OCI-LY1 (cell line): ENCODE measurements around the gene GRK6.

Source experiments
- H2AFZ ChIP-seq: fragments of 200-600 bp; sonication (generic), shearing (Covaris generic); 2 replicates; pipeline ENCODE4 v1.6.0; 2014; ENCODE audit warnings: antibody characterized with exemption, mild to moderate bottlenecking, low read length
- H3F3A ChIP-seq: fragments of 200-600 bp; sonication (generic), shearing (Covaris generic); 2 replicates; pipeline ENCODE4 v1.6.0; 2014; ENCODE audit warnings: mild to moderate bottlenecking, antibody characterized with exemption, low read length, moderate library complexity; ENCODE audit not compliant: insufficient read depth
- H3K27ac ChIP-seq: fragments of 200-600 bp; sonication (generic); 2 replicates; pipeline ENCODE4 v1.5.1; 2014; ENCODE audit warnings: low read length, mixed run types, mild to moderate bottlenecking, low read depth; ENCODE audit not compliant: poor library complexity, severe bottlenecking
- H3K27me3 ChIP-seq: fragments of 200-600 bp; sonication (generic); 2 replicates; pipeline ENCODE4 v1.6.0; 2014; ENCODE audit warnings: antibody characterized with exemption, mild to moderate bottlenecking, low read length, moderate library complexity; ENCODE audit not compliant: insufficient read depth
- H3K36me3 ChIP-seq: fragments of 200-600 bp; sonication (generic); 2 replicates; pipeline ENCODE4 v1.6.1; 2014; ENCODE audit warnings: mild to moderate bottlenecking, antibody characterized with exemption, low read length, moderate library complexity, mixed read lengths; ENCODE audit not compliant: insufficient read depth
- H3K4me1 ChIP-seq: fragments of 200-600 bp; sonication (generic); 2 replicates; pipeline ENCODE4 v1.5.1; 2014; ENCODE audit warnings: mild to moderate bottlenecking, low read length, moderate library complexity; ENCODE audit not compliant: insufficient read depth, severe bottlenecking
- H3K4me2 ChIP-seq: fragments of 200-600 bp; sonication (generic), shearing (Covaris generic); 2 replicates; pipeline ENCODE4 v1.6.1; 2014; ENCODE audit warnings: low read length
- H3K4me3 ChIP-seq: fragments of 200-600 bp; sonication (generic); 2 replicates; pipeline ENCODE4 v1.5.1; 2014; ENCODE audit warnings: low read length, low read depth, mild to moderate bottlenecking, mixed read lengths; ENCODE audit not compliant: poor library complexity, severe bottlenecking
- H3K79me2 ChIP-seq: fragments of 200-600 bp; shearing (Covaris generic); 2 replicates; pipeline ENCODE4 v1.6.1; 2016; ENCODE audit warnings: mixed run types, low read length, mixed read lengths; ENCODE audit not compliant: insufficient read depth
- H3K9ac ChIP-seq: fragments of 200-600 bp; sonication (generic), shearing (Covaris generic); 2 replicates; pipeline ENCODE4 v1.6.1; 2014; ENCODE audit warnings: mild to moderate bottlenecking, low read length, mixed read lengths
- H3K9me2 ChIP-seq: fragments of 200-600 bp; sonication (generic), shearing (Covaris generic); 2 replicates; pipeline ENCODE4 v1.6.1; 2014; ENCODE audit warnings: low read depth, mild to moderate bottlenecking, low read length, mixed read lengths
- H3K9me3 ChIP-seq: fragments of 200-600 bp; shearing (Covaris generic); 2 replicates; pipeline ENCODE4 v1.6.1; 2014; ENCODE audit warnings: low read length, mixed read lengths
- H4K20me1 ChIP-seq: fragments of 200-600 bp; sonication (generic), shearing (Covaris generic); 2 replicates; pipeline ENCODE4 v1.6.0; 2016; ENCODE audit warnings: mild to moderate bottlenecking, low read length; ENCODE audit not compliant: insufficient read depth
- EZH2 ChIP-seq: fragments of 200-600 bp; sonication (generic), shearing (Covaris generic); IDR thresholded peaks from 2 replicates; pipeline ENCODE4 v1.8.0; 2017; ENCODE audit warnings: borderline replicate concordance, mixed run types, mild to moderate bottlenecking, antibody characterized with exemption, low read length, moderate library complexity, mixed read lengths
- TF ChIP-seq, protein P1 (sequence below): fragments of 200-600 bp; sonication (generic), shearing (Covaris generic); IDR thresholded peaks from 2 replicates; pipeline ENCODE4 v1.5.1; 2017; ENCODE audit warnings: mild to moderate bottlenecking, antibody characterized with exemption, low read length, moderate library complexity, mixed read lengths

Gene GRK6

DNA sequence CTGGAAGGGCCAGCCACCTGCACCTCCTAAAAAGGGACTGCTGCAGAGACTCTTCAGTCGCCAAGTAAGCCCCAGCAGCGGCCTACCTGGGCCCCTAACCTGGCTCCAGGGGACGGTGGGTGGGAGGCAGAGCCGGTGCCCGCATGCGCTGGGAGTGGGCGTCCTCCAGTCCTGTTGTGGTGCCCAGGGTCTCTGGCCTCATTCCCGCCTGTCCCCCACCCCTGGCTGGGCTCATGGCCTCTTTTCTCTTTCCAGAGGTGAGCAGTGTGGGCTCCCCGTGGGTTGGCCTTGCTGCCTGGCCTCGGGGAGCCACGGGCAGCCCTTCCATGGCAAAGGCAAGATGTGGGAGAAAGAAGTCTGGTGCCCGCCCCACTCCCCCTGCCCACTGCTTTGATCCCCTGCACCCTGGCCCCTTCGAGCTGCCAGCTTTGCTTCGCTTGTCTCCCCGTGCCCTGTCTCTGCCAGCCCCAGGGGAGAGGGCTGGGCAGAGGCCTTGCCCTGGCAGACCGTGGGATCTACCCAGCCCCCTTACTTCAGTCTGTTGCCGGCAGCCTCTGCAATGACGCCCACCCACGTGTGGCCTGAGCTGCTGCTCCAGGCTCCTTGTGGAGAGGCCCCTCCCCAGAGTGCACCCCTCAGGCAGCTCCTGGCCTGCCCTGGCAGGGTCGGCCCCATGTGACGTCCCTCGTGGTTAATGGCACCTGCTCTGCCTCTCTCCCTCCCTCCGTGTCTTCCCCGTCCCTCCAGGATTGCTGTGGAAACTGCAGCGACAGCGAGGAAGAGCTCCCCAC, 14.7 kb downstream of the GRK6 start:
- Histone ChIP-seq H3F3A (no peaks in the 10 kb centered on the region), H4K20me1 (no peaks in the 10 kb centered on the region), H3K9me2 (no peaks in the 10 kb centered on the region), H3K9ac (no peak overlapping the region), H3K27me3 (no peaks in the 10 kb centered on the region), H3K79me2 (no peaks in the 10 kb centered on the region), H2AFZ (no peak overlapping the region), H3K36me3 (peaks cover 52% of the 10 kb centered on the region), H3K9me3 (no peaks in the 10 kb centered on the region), H3K4me2 (no peak overlapping the region), H3K27ac (no peak overlapping the region), H3K4me3 (no peak overlapping the region), H3K4me1 (peaks cover 9% of the 10 kb centered on the region)
- no peak for TF ChIP-seq EZH2
- TF ChIP-seq, protein P1, sequence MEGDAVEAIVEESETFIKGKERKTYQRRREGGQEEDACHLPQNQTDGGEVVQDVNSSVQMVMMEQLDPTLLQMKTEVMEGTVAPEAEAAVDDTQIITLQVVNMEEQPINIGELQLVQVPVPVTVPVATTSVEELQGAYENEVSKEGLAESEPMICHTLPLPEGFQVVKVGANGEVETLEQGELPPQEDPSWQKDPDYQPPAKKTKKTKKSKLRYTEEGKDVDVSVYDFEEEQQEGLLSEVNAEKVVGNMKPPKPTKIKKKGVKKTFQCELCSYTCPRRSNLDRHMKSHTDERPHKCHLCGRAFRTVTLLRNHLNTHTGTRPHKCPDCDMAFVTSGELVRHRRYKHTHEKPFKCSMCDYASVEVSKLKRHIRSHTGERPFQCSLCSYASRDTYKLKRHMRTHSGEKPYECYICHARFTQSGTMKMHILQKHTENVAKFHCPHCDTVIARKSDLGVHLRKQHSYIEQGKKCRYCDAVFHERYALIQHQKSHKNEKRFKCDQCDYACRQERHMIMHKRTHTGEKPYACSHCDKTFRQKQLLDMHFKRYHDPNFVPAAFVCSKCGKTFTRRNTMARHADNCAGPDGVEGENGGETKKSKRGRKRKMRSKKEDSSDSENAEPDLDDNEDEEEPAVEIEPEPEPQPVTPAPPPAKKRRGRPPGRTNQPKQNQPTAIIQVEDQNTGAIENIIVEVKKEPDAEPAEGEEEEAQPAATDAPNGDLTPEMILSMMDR = no peak

DNA sequence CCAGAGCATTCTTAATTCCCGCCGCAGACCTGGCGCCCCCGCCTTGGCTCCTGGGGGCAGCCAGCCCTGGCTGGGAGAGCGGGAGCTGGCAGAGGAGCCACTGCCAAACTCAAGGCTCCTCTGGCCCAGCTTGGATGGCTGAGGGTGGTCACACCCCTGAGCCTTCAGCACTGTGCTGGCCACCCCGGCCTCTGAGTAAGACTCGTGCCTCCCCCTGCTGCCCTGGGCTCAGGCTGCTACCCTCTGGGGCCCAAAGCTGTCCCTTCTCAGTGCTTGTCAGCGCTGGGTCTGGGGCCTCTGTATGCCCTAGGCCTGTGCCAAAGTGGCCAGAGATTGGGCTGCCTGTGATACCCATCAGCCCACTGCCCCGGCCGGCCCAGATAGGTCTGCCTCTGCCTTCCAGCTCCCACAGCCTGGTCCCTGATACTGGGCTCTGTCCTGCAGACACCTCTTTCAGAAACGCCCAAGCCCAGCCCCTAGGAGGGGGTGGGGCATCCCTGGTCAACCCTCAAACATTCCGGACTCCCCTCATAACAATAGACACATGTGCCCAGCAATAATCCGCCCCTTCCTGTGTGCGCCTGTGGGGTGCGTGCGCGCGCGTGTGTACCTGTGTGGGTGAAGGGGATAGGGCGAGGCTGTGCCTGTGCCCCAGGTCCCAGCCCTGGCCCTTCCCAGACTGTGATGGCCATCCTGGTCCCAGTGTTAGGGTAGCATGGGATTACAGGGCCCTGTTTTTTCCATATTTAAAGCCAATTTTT, 15.8 kb downstream of the GRK6 start:
- no peak overlapping the region for H3K9ac ChIP-seq
- H3K9me2 ChIP-seq = no peaks in the 10 kb centered on the region
- H3K36me3 ChIP-seq = peaks cover 42% of the 10 kb centered on the region
- H3K4me2 ChIP-seq = no peak overlapping the region
- no peak overlapping the region for H3K27ac ChIP-seq
- no peak overlapping the region for H2AFZ ChIP-seq
- no peaks in the 10 kb centered on the region for H4K20me1 ChIP-seq
- H3K9me3 ChIP-seq = no peaks in the 10 kb centered on the region
- TF ChIP-seq, protein P1 = no peak
- no peak for TF ChIP-seq EZH2
- H3K27me3 ChIP-seq = no peaks in the 10 kb centered on the region
- no peaks in the 10 kb centered on the region for H3F3A ChIP-seq
- peaks cover 11% of the 10 kb centered on the region for H3K4me1 ChIP-seq
- no peak overlapping the region for H3K4me3 ChIP-seq
- no peaks in the 10 kb centered on the region for H3K79me2 ChIP-seq

DNA sequence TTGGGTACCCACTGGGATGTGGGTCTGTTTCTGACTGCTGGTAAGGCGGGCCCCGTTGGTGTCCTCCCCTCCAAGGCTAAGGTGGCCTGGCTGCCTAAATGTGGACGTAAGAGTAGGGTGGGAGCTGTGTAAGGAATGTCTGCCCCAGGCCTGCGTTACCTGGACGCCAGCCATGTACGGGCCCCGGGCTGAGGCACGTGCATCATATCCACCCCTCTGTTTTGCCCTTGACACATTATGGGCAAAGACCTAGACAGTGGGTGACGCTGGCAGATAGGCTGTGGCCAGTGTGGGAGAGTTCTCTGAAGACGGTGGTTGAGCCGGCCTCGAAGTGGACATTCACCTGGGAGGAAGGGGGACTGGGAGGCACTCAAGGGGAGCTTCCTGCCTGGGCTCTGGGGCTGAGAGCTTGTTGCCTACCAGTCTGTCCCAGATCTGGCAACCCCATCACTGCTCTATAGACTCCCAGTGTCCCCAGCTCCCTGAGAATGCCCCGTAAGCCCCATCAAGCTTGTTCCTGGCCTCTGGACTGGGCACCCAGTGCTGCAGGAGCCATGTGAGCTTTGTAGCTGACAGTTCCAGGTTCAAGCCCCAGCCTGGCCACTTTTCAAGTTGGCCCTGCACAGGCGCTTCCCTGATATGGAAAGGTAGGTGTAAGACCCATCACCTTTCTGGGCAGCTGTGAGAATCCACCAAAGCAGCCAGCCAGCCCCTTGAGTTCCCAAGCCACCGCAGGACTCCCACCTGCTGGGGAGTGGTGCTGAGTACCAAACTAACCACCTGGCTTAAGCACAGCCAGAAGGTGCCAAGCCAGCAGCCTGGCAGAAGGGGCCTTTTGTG, 16.9 kb downstream of the GRK6 start:
- peaks cover 20% of the 10 kb centered on the region for H3K4me1 ChIP-seq
- H3K27ac ChIP-seq = no peak overlapping the region
- no peak overlapping the region for H3K9ac ChIP-seq
- H3K9me2 ChIP-seq = no peaks in the 10 kb centered on the region
- H2AFZ ChIP-seq = no peak overlapping the region
- TF ChIP-seq, protein P1 = no peak
- TF ChIP-seq EZH2 = no peak
- no peaks in the 10 kb centered on the region for H3F3A ChIP-seq
- H3K36me3 ChIP-seq = peaks cover 32% of the 10 kb centered on the region
- no peaks in the 10 kb centered on the region for H3K27me3 ChIP-seq
- H4K20me1 ChIP-seq = no peaks in the 10 kb centered on the region
- H3K4me3 ChIP-seq = no peak overlapping the region
- no peaks in the 10 kb centered on the region for H3K9me3 ChIP-seq
- no peak overlapping the region for H3K4me2 ChIP-seq
- H3K79me2 ChIP-seq = no peaks in the 10 kb centered on the region
